GM23248 (cell line): ENCODE results near the gene ERICH3.

Experiments
- EZH2 ChIP-seq: fragments of 200-600 bp; sonication (generic); IDR thresholded peaks from 2 replicates; pipeline ENCODE4 v1.6.1; 2018; ENCODE audit warnings: antibody characterized with exemption, mild to moderate bottlenecking; ENCODE audit not compliant: insufficient read depth, poor library complexity, severe bottlenecking
- EZH2phosphoT487 ChIP-seq: fragments of 200-600 bp; sonication (generic); IDR thresholded peaks from 2 replicates; pipeline ENCODE4 v1.6.1; 2018; ENCODE audit warnings: antibody characterized with exemption, moderate library complexity, mild to moderate bottlenecking, low read depth; ENCODE audit not compliant: insufficient read depth

GRCh38 chr1:74681449-74681848, 7.9 kb upstream of the ERICH3 start:
- TF ChIP-seq EZH2phosphoT487, result no peak
- no peak for TF ChIP-seq EZH2
